Measurements from ENCODE around the gene ENTREP3. TPM values are rescaled to one million over a fixed set of nuclear protein-coding genes. Genes with fewer than 3 reads are reported as not detected.

Gene ENTREP3
- total RNA-seq, 1 donor, result 6.5 TPM

- no peaks in the 10 kb centered on the region for H3K27me3 ChIP-seq (ENCODE audit: insufficient read depth, low read length)
- peaks cover 13% of the 10 kb centered on the region for H3K79me2 ChIP-seq (ENCODE audit: insufficient read depth, low read length)
- DNase-seq (ENCODE audit: insufficient read length, low spot score, missing footprints), result peak; percentile 92
- peak within 1 kb of the TSS; percentile 74 for H2AFZ ChIP-seq (ENCODE audit: low read length)
- peaks cover 27% of the 10 kb centered on the region for H3K4me1 ChIP-seq (ENCODE audit: insufficient read depth, low read length)
- peaks cover 17% of the 10 kb centered on the region for H3K36me3 ChIP-seq (ENCODE audit: insufficient read depth, low read length)
- TF ChIP-seq, protein P1, sequence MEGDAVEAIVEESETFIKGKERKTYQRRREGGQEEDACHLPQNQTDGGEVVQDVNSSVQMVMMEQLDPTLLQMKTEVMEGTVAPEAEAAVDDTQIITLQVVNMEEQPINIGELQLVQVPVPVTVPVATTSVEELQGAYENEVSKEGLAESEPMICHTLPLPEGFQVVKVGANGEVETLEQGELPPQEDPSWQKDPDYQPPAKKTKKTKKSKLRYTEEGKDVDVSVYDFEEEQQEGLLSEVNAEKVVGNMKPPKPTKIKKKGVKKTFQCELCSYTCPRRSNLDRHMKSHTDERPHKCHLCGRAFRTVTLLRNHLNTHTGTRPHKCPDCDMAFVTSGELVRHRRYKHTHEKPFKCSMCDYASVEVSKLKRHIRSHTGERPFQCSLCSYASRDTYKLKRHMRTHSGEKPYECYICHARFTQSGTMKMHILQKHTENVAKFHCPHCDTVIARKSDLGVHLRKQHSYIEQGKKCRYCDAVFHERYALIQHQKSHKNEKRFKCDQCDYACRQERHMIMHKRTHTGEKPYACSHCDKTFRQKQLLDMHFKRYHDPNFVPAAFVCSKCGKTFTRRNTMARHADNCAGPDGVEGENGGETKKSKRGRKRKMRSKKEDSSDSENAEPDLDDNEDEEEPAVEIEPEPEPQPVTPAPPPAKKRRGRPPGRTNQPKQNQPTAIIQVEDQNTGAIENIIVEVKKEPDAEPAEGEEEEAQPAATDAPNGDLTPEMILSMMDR (IDR thresholded peaks at IDR 0.05; ENCODE audit: extremely low read depth, low read depth, low read length), result no peak
- peak within 1 kb of the TSS; percentile 94 for H3K27ac ChIP-seq (ENCODE audit: low read depth, low read length)
- H4K20me1 ChIP-seq (ENCODE audit: insufficient read depth, low read length), result no peaks in the 10 kb centered on the region
- peak within 1 kb of the TSS; percentile 100 for H3K4me2 ChIP-seq (ENCODE audit: insufficient read depth, low read length)
- H3K4me3 ChIP-seq (ENCODE audit: insufficient read depth, low read length), result peak within 1 kb of the TSS; percentile 95
- no peaks in the 10 kb centered on the region for H3K9me3 ChIP-seq (ENCODE audit: low read depth, low read length)
These were observed 47.3 kb downstream of the ENTREP3 start, which contains the start of gene THBS3 for GRCh38 chr1:155207806-155208540. Gene THBS3, minus strand, starts transcription at chr1:155207897. Its CDS starts 21 bp downstream, at chr1:155207876.

DNA sequence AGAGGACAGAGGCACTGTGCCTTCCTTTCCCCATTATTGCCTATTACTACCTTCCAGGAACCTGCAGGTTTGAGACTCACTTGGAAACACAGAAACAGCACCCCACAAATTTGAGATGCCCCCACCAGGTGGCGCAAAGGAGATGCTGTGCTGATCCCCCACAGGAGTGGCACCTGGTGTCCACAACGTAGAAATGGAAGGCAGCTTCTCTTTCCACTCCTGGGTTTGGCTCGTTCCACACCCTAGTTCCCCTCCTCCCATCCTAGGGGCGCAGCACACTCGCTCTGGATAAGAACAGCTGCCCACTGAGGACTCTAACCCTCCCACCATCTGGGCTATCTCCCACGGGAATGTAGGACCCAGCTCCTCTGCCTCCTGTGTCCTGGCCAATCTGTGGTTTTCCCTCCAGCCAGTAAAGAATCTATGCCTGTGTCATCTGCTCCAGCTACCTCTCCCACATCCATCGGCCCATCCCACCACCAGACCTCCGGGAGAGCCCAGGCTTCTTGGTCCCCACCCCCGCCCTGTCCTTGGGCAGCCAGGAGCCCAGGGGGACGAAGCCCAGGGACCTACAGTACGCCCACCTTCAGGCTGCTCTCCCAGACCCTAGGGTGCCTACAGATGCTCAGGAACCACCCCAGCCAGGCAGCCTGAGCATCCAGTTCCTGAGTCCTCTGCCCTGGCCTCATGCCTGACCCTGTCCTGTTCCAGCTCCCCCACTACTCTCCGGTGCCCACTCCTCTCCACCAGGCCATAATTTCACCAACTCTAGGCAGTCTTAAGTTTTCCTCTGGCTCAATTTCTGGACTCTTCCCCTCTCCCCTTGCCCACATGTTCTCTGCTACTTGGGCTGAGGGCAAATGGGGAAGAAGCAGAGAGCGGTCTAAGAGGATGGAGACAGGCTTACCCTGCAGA is 48.1 kb downstream of the ENTREP3 start:
- TF ChIP-seq, protein P1 (IDR thresholded peaks at IDR 0.05; ENCODE audit: extremely low read depth, low read depth, low read length), result peak; percentile 84
- peak; percentile 96 for DNase-seq (ENCODE audit: insufficient read length, low spot score, missing footprints)
- Histone ChIP-seq H3K27ac (ENCODE audit: low read depth, low read length) (peak overlapping the region; percentile 70), H3K36me3 (ENCODE audit: insufficient read depth, low read length) (peaks cover 17% of the 10 kb centered on the region), H2AFZ (ENCODE audit: low read length) (peak overlapping the region; percentile 1), H3K4me3 (ENCODE audit: insufficient read depth, low read length) (peak overlapping the region; percentile 95), H3K4me2 (ENCODE audit: insufficient read depth, low read length) (peak overlapping the region; percentile 100), H3K4me1 (ENCODE audit: insufficient read depth, low read length) (peaks cover 27% of the 10 kb centered on the region), H3K79me2 (ENCODE audit: insufficient read depth, low read length) (peaks cover 13% of the 10 kb centered on the region), H3K9me3 (ENCODE audit: low read depth, low read length) (no peaks in the 10 kb centered on the region), H3K27me3 (ENCODE audit: insufficient read depth, low read length) (no peaks in the 10 kb centered on the region), H4K20me1 (ENCODE audit: insufficient read depth, low read length) (no peaks in the 10 kb centered on the region)

GRCh38 chr1:155205969-155206593 is 49.2 kb downstream of the ENTREP3 start:
- TF ChIP-seq, protein P1 (IDR thresholded peaks at IDR 0.05; ENCODE audit: extremely low read depth, low read depth, low read length), result no peak

More at GRCh38 chr1:155205969-155206593, 49.2 kb downstream of the ENTREP3 start:
- Histone ChIP-seq H3K79me2 (ENCODE audit: insufficient read depth, low read length) (peaks cover 13% of the 10 kb centered on the region), H3K9me3 (ENCODE audit: low read depth, low read length) (no peaks in the 10 kb centered on the region), H3K4me2 (ENCODE audit: insufficient read depth, low read length) (no peak overlapping the region), H3K27me3 (ENCODE audit: insufficient read depth, low read length) (no peaks in the 10 kb centered on the region), H3K27ac (ENCODE audit: low read depth, low read length) (no peak overlapping the region), H3K4me1 (ENCODE audit: insufficient read depth, low read length) (peaks cover 27% of the 10 kb centered on the region), H4K20me1 (ENCODE audit: insufficient read depth, low read length) (no peaks in the 10 kb centered on the region), H2AFZ (ENCODE audit: low read length) (no peak overlapping the region), H3K4me3 (ENCODE audit: insufficient read depth, low read length) (no peak overlapping the region), H3K36me3 (ENCODE audit: insufficient read depth, low read length) (peaks cover 17% of the 10 kb centered on the region)
- peak; percentile 37 for DNase-seq (ENCODE audit: insufficient read length, low spot score, missing footprints)

Data from osteoblast (primary cell).